Activated naive CD8-positive, alpha-beta T cell treated with anti-CD3 and anti-CD28 coated beads, Interleukin-2, amount 50 U/mL, for 24 hours (primary cell): ENCODE measurements around the gene SPATA13.

Source experiments
- ATAC-seq: fragments of 150-1000 bp; cut with Tn5 transposase; one replicate; pipeline ENCODE4 v1.10.0; 2021
- DNase-seq: peaks from one replicate; pipeline ENCODE4 v3.0.0; 2021
- H3K27ac Mint-ChIP-seq: one replicate; pipeline ENCODE4 v1.8.0; 2021; ENCODE audit warnings: mild to moderate bottlenecking, mixed read lengths
- H3K27me3 Mint-ChIP-seq: one replicate; pipeline ENCODE4 v1.8.0; 2021; ENCODE audit warnings: mixed read lengths
- H3K36me3 Mint-ChIP-seq: one replicate; pipeline ENCODE4 v1.8.0; 2021; ENCODE audit warnings: low read depth, mixed read lengths
- H3K4me1 Mint-ChIP-seq: one replicate; pipeline ENCODE4 v1.8.0; 2021; ENCODE audit warnings: mixed read lengths
- H3K4me3 Mint-ChIP-seq: one replicate; pipeline ENCODE4 v1.8.0; 2021; ENCODE audit warnings: mild to moderate bottlenecking, moderate library complexity, mixed read lengths
- H3K9me3 Mint-ChIP-seq: one replicate; pipeline ENCODE4 v1.8.0; 2021; ENCODE audit warnings: mixed read lengths

Gene SPATA13

GRCh38 chr13:24269821-24270220 is 109.3 kb downstream of the SPATA13 start:
- H3K4me1 Mint-ChIP-seq: peaks cover 93% of the 10 kb centered on the region
- no peaks in the 10 kb centered on the region for H3K27me3 Mint-ChIP-seq
- H3K27ac Mint-ChIP-seq: peak overlapping the region; percentile 96
- no peak for ATAC-seq
- no peak for DNase-seq
- H3K9me3 Mint-ChIP-seq: no peaks in the 10 kb centered on the region
- H3K4me3 Mint-ChIP-seq: peak overlapping the region; percentile 88
- peaks cover 15% of the 10 kb centered on the region for H3K36me3 Mint-ChIP-seq

GRCh38 chr13:24270639-24271141 is 110.2 kb downstream of the SPATA13 start:
- Mint-ChIP-seq H3K4me3 (peak overlapping the region; percentile 88), H3K27ac (peak overlapping the region; percentile 96), H3K9me3 (no peaks in the 10 kb centered on the region), H3K36me3 (peaks cover 15% of the 10 kb centered on the region), H3K4me1 (peaks cover 93% of the 10 kb centered on the region), H3K27me3 (no peaks in the 10 kb centered on the region)
- DNase-seq (peak; percentile 54), ATAC-seq (peak; percentile 20)

GRCh38 chr13:24271231-24271600 is 110.7 kb downstream of the SPATA13 start:
- Mint-ChIP-seq H3K9me3 (no peaks in the 10 kb centered on the region), H3K27me3 (no peaks in the 10 kb centered on the region), H3K4me3 (peak overlapping the region; percentile 88), H3K4me1 (peaks cover 94% of the 10 kb centered on the region), H3K36me3 (peaks cover 15% of the 10 kb centered on the region), H3K27ac (peak overlapping the region; percentile 96)
- DNase-seq (no peak), ATAC-seq (no peak)

- Mint-ChIP-seq H3K4me3 (peak overlapping the region; percentile 88), H3K4me1 (peaks cover 94% of the 10 kb centered on the region), H3K27ac (peak overlapping the region; percentile 96), H3K9me3 (no peaks in the 10 kb centered on the region), H3K36me3 (peaks cover 13% of the 10 kb centered on the region), H3K27me3 (no peaks in the 10 kb centered on the region)
- DNase-seq (no peak), ATAC-seq (peak; percentile 51)
Observed at GRCh38 chr13:24271601-24272451, 111.3 kb downstream of the SPATA13 start.

- Mint-ChIP-seq H3K4me3 (peak overlapping the region; percentile 88), H3K36me3 (peaks cover 11% of the 10 kb centered on the region), H3K27ac (peak overlapping the region; percentile 96), H3K4me1 (peaks cover 95% of the 10 kb centered on the region), H3K27me3 (no peaks in the 10 kb centered on the region), H3K9me3 (no peaks in the 10 kb centered on the region)
- no peak for ATAC-seq
- DNase-seq: no peak
Observed at GRCh38 chr13:24272452-24273161, 112.1 kb downstream of the SPATA13 start.

GRCh38 chr13:24273926-24274325 is 113.4 kb downstream of the SPATA13 start:
- ATAC-seq: no peak
- peaks cover 93% of the 10 kb centered on the region for H3K4me1 Mint-ChIP-seq
- DNase-seq: no peak
- peak overlapping the region; percentile 96 for H3K27ac Mint-ChIP-seq
- peaks cover 16% of the 10 kb centered on the region for H3K36me3 Mint-ChIP-seq
- no peaks in the 10 kb centered on the region for H3K9me3 Mint-ChIP-seq
- H3K4me3 Mint-ChIP-seq: peak overlapping the region; percentile 88
- H3K27me3 Mint-ChIP-seq: no peaks in the 10 kb centered on the region

- Mint-ChIP-seq H3K36me3 (peaks cover 21% of the 10 kb centered on the region), H3K4me1 (peaks cover 94% of the 10 kb centered on the region), H3K9me3 (no peaks in the 10 kb centered on the region), H3K27me3 (no peaks in the 10 kb centered on the region), H3K4me3 (peak overlapping the region; percentile 88), H3K27ac (peak overlapping the region; percentile 96)
- DNase-seq (peak; percentile 76), ATAC-seq (peak; percentile 87)
Observed at GRCh38 chr13:24274452-24275021, 114.0 kb downstream of the SPATA13 start.

- H3K36me3 Mint-ChIP-seq: peaks cover 23% of the 10 kb centered on the region
- H3K4me3 Mint-ChIP-seq: peak overlapping the region; percentile 88
- peaks cover 96% of the 10 kb centered on the region for H3K4me1 Mint-ChIP-seq
- DNase-seq (no peak), ATAC-seq (no peak)
- no peaks in the 10 kb centered on the region for H3K27me3 Mint-ChIP-seq
- H3K9me3 Mint-ChIP-seq: no peaks in the 10 kb centered on the region
- peak overlapping the region; percentile 96 for H3K27ac Mint-ChIP-seq
Observed at GRCh38 chr13:24275041-24275440, 114.5 kb downstream of the SPATA13 start.

- H3K4me3 Mint-ChIP-seq: peak overlapping the region; percentile 49
- peak overlapping the region; percentile 82 for H3K27ac Mint-ChIP-seq
- H3K4me1 Mint-ChIP-seq: peaks cover 96% of the 10 kb centered on the region
- ATAC-seq: no peak
- no peaks in the 10 kb centered on the region for H3K27me3 Mint-ChIP-seq
- DNase-seq: no peak
- peaks cover 21% of the 10 kb centered on the region for H3K36me3 Mint-ChIP-seq
- H3K9me3 Mint-ChIP-seq: no peaks in the 10 kb centered on the region
Observed at GRCh38 chr13:24276306-24276705, 115.8 kb downstream of the SPATA13 start.

GRCh38 chr13:24276861-24277260 is 116.3 kb downstream of the SPATA13 start:
- Mint-ChIP-seq H3K27ac (peak overlapping the region; percentile 82), H3K4me3 (no peak overlapping the region), H3K4me1 (peaks cover 95% of the 10 kb centered on the region), H3K27me3 (no peaks in the 10 kb centered on the region), H3K36me3 (peaks cover 22% of the 10 kb centered on the region), H3K9me3 (no peaks in the 10 kb centered on the region)
- ATAC-seq (no peak), DNase-seq (no peak)

GRCh38 chr13:24277761-24278160 is 117.2 kb downstream of the SPATA13 start:
- Mint-ChIP-seq H3K4me3 (no peak overlapping the region), H3K36me3 (peaks cover 26% of the 10 kb centered on the region), H3K27me3 (no peaks in the 10 kb centered on the region)

GRCh38 chr13:24279327-24280110 is 119.0 kb downstream of the SPATA13 start:
- Mint-ChIP-seq H3K36me3 (peaks cover 35% of the 10 kb centered on the region), H3K4me1 (peaks cover 74% of the 10 kb centered on the region), H3K27ac (peak overlapping the region; percentile 91), H3K4me3 (peak overlapping the region; percentile 40), H3K27me3 (no peaks in the 10 kb centered on the region), H3K9me3 (no peaks in the 10 kb centered on the region)
- DNase-seq: no peak
- ATAC-seq: no peak

More at GRCh38 chr13:24277761-24278160, 117.2 kb downstream of the SPATA13 start:
- Mint-ChIP-seq H3K9me3 (no peaks in the 10 kb centered on the region), H3K4me1 (peaks cover 91% of the 10 kb centered on the region), H3K27ac (peak overlapping the region; percentile 82)
- DNase-seq (no peak), ATAC-seq (no peak)

GRCh38 chr13:24280720-24281119 is 120.2 kb downstream of the SPATA13 start:
- Mint-ChIP-seq H3K9me3 (no peaks in the 10 kb centered on the region), H3K27ac (peak overlapping the region; percentile 91), H3K36me3 (peaks cover 41% of the 10 kb centered on the region), H3K27me3 (no peaks in the 10 kb centered on the region), H3K4me3 (no peak overlapping the region), H3K4me1 (peaks cover 62% of the 10 kb centered on the region)
- DNase-seq (no peak), ATAC-seq (no peak)
